Osteocyte (in vitro differentiated cells): Measurements from ENCODE around the gene LGALS13. TPM values are rescaled to one million over a fixed set of nuclear protein-coding genes. Genes with fewer than 3 reads are reported as not detected.

Experiments used
- DNase-seq: peaks from one replicate; pipeline ENCODE4 v3.0.0; 2021; ENCODE audit warnings: mixed read lengths; ENCODE audit not compliant: unreplicated experiment; ENCODE audit errors: extremely low spot score
- H3K27ac Mint-ChIP-seq: one replicate; pipeline ENCODE4 v1.8.0; 2021; ENCODE audit warnings: mild to moderate bottlenecking, mixed read lengths; ENCODE audit not compliant: unreplicated experiment
- H3K27me3 Mint-ChIP-seq: one replicate; pipeline ENCODE4 v1.8.0; 2021; ENCODE audit warnings: mixed read lengths; ENCODE audit not compliant: unreplicated experiment
- H3K36me3 Mint-ChIP-seq: one replicate; pipeline ENCODE4 v1.8.0; 2021; ENCODE audit warnings: mixed read lengths; ENCODE audit not compliant: unreplicated experiment
- H3K4me1 Mint-ChIP-seq: one replicate; pipeline ENCODE4 v1.8.0; 2021; ENCODE audit warnings: mixed read lengths; ENCODE audit not compliant: unreplicated experiment
- H3K4me3 Mint-ChIP-seq: one replicate; pipeline ENCODE4 v1.8.0; 2021; ENCODE audit warnings: mild to moderate bottlenecking, moderate library complexity, mixed read lengths; ENCODE audit not compliant: unreplicated experiment
- H3K9me3 Mint-ChIP-seq: one replicate; pipeline ENCODE4 v1.8.0; 2021; ENCODE audit warnings: mixed read lengths; ENCODE audit not compliant: unreplicated experiment
- total RNA-seq: library from RNA; stranded (reverse); gene quantifications from 2 replicates; pipeline ENCODE4 v1.2.1, GENCODE V29; 2021
- TF ChIP-seq, protein P1 (sequence below): fragments of 200-600 bp; sonication (generic); IDR thresholded peaks from 2 replicates; pipeline ENCODE4 v1.5.0; 2021; ENCODE audit warnings: antibody characterized with exemption, mild to moderate bottlenecking, moderate library complexity

Gene LGALS13
- total RNA-seq, 1 donor from 2014 or later, result not detected

DNA sequence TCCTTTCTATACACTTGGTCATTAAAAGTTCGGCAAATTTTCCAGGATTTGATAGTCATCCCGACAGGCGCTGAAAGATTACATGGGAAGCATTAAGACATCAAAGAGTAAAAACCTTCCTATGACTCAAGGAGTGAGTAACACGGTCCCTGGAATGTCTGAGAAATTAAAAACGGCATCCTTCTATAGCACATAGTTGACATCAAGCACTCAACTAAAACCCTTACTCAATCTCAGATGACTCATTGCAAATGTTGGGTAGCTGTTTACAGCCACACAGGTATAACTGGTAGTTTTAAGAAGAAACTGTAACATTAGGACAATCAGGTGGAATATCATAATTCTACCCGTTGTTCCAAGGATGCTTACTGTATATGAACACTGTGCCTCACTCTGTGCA, 6.4 kb upstream of the LGALS13 start:
- Mint-ChIP-seq H3K4me3 (no peak overlapping the region), H3K9me3 (peaks cover 20% of the 10 kb centered on the region), H3K36me3 (no peaks in the 10 kb centered on the region), H3K27ac (no peak overlapping the region), H3K27me3 (no peaks in the 10 kb centered on the region), H3K4me1 (no peaks in the 10 kb centered on the region)
- TF ChIP-seq, protein P1, sequence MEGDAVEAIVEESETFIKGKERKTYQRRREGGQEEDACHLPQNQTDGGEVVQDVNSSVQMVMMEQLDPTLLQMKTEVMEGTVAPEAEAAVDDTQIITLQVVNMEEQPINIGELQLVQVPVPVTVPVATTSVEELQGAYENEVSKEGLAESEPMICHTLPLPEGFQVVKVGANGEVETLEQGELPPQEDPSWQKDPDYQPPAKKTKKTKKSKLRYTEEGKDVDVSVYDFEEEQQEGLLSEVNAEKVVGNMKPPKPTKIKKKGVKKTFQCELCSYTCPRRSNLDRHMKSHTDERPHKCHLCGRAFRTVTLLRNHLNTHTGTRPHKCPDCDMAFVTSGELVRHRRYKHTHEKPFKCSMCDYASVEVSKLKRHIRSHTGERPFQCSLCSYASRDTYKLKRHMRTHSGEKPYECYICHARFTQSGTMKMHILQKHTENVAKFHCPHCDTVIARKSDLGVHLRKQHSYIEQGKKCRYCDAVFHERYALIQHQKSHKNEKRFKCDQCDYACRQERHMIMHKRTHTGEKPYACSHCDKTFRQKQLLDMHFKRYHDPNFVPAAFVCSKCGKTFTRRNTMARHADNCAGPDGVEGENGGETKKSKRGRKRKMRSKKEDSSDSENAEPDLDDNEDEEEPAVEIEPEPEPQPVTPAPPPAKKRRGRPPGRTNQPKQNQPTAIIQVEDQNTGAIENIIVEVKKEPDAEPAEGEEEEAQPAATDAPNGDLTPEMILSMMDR, result no peak
- DNase-seq, result no peak

DNA sequence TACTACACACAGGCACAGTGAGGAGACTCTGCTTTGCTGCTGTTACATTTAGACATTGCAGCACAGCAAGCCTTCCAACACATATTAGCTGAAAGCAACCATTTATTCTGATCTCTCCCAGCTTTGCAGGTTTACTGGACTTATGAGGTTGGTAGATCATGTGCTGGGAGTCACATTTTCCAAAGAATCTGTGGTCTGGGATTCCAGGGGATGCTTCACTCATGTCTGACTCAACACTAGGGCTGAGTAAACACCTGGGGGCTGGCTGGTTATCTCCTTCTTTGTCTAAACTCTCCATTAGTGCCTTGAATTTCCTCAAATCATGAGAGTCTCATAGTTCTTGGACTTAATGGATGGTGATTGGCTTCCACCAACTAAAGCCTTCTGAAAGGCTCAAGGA, 5.4 kb upstream of the LGALS13 start:
- H3K9me3 Mint-ChIP-seq, result peaks cover 20% of the 10 kb centered on the region
- no peak overlapping the region for H3K4me3 Mint-ChIP-seq
- H3K27ac Mint-ChIP-seq, result no peak overlapping the region

DNA sequence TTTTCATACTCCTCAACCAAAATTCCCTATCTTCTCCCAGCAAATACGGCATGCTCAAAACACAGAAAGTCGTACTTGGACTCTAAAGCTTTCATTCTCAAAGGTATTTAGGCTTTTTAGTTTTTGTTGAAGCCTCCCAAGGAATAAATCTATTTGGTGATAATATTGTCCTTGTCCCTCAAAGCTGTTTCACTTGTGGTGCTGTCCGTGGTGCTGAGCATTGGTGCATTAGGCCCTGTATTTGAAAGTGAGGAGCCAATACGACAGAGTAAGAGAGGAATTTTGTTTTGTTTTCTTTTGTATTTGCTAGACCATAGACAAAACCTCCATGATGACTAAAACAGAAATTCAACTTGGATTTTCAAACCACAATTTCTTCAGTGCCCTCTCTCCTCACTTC, 3.2 kb upstream of the LGALS13 start:
- peaks cover 20% of the 10 kb centered on the region for H3K9me3 Mint-ChIP-seq
- no peak for DNase-seq
- H3K4me1 Mint-ChIP-seq, result no peaks in the 10 kb centered on the region
- TF ChIP-seq, protein P1, result no peak
- H3K4me3 Mint-ChIP-seq, result no peak overlapping the region
- no peaks in the 10 kb centered on the region for H3K36me3 Mint-ChIP-seq
- H3K27ac Mint-ChIP-seq, result no peak overlapping the region
- H3K27me3 Mint-ChIP-seq, result no peaks in the 10 kb centered on the region

More for the DNA sequence above, 5.4 kb upstream of the LGALS13 start:
- Mint-ChIP-seq H3K4me1 (no peaks in the 10 kb centered on the region), H3K36me3 (no peaks in the 10 kb centered on the region), H3K27me3 (no peaks in the 10 kb centered on the region)
- DNase-seq, result no peak
- TF ChIP-seq, protein P1, result no peak

DNA sequence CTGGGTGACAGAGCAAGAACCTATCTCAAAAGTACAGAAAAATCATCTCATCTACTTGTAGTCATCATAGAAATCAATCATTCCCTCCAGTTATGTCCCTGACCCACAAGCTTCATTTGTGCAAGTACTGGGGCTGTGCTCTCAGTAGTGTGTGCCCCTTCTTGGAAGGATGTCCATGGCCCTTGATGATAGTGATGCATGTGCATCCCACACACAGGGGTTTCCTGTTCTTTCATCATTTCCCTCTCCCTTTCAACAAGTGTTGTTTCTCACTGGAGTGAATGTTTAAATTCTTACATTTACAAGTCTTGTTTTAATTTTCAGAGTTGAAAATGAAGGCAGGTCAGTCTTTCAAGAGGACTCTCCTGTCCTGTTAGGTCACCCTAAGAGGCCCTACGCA, 1.5 kb downstream of the LGALS13 start:
- no peak for DNase-seq

GRCh38 chr19:39607021-39607420, 4.7 kb downstream of the LGALS13 start:
- H3K27ac Mint-ChIP-seq, result no peak overlapping the region
- no peaks in the 10 kb centered on the region for H3K4me1 Mint-ChIP-seq
- H3K9me3 Mint-ChIP-seq, result no peaks in the 10 kb centered on the region
- H3K36me3 Mint-ChIP-seq, result no peaks in the 10 kb centered on the region
- TF ChIP-seq, protein P1, result no peak
- H3K4me3 Mint-ChIP-seq, result no peak overlapping the region
- no peaks in the 10 kb centered on the region for H3K27me3 Mint-ChIP-seq
- DNase-seq, result no peak

More for the DNA sequence above, 1.5 kb downstream of the LGALS13 start:
- TF ChIP-seq, protein P1, result no peak
- Mint-ChIP-seq H3K4me3 (no peak overlapping the region), H3K27ac (no peak overlapping the region), H3K9me3 (peaks cover 13% of the 10 kb centered on the region), H3K27me3 (no peaks in the 10 kb centered on the region), H3K4me1 (no peaks in the 10 kb centered on the region), H3K36me3 (no peaks in the 10 kb centered on the region)
